ENCODE results near the gene NPEPL1. TPM values are rescaled to one million over a fixed set of nuclear protein-coding genes. Genes with fewer than 3 reads are reported as not detected.
A peak's percentile ranks its signal among the peaks of the same experiment; 100 is the strongest.

NPEPL1 gene
- total RNA-seq, 4 donors from 2014 or later: 24.3 to 57.3 (median 36.9) TPM

- H3K4me3 ChIP-seq: no peak overlapping the region
- 13 to 43% methylated on average over 1 to 4 of the region's 6 CpGs for WGBS, 2 donors (ENCODE audit: low coverage in 1 of 2)
- peak overlapping the region in 2 of 4 donors; percentile 9 to 95 for H3K27ac ChIP-seq
- peaks cover 0 to 17% of the 10 kb centered on the region in 2 donors for H3K36me3 ChIP-seq
- no peaks in the 10 kb centered on the region for H3K27me3 ChIP-seq
- TF ChIP-seq POLR2AphosphoS5 (IDR thresholded peaks at IDR 0.05): no peak
- no peak for TF ChIP-seq CTCF (IDR thresholded peaks at IDR 0.05)
- no peak for TF ChIP-seq POLR2A (IDR thresholded peaks at IDR 0.05)
- no peak for TF ChIP-seq EP300 (IDR thresholded peaks at IDR 0.05)
- peaks cover 0 to 45% (median 17%) of the 10 kb centered on the region in 3 donors for H3K4me1 ChIP-seq
- no peaks in the 10 kb centered on the region for H3K9me3 ChIP-seq
- no peak for ATAC-seq
Observed at GRCh38 chr20:58688840-58689239, 3.8 kb upstream of the NPEPL1 start.

GRCh38 chr20:58690396-58691135 is 2.0 kb upstream of the NPEPL1 start:
- ATAC-seq: peak; percentile 42
- no peaks in the 10 kb centered on the region for H3K27me3 ChIP-seq
- 3 to 4% methylated on average over 6 to 7 of the region's 7 CpGs for WGBS, 2 donors (ENCODE audit: low coverage in 1 of 2)
- TF ChIP-seq CTCF (IDR thresholded peaks at IDR 0.05) (no peak), POLR2AphosphoS5 (IDR thresholded peaks at IDR 0.05) (peak; percentile 75), POLR2A (IDR thresholded peaks at IDR 0.05) (no peak)
- H3K36me3 ChIP-seq: peaks cover 0 to 18% of the 10 kb centered on the region in 2 donors
- peaks cover 0 to 59% (median 27%) of the 10 kb centered on the region in 3 donors for H3K4me1 ChIP-seq
- no peak overlapping the region for H3K4me3 ChIP-seq
- peak overlapping the region; percentile 92 to 95 (median 94) for H3K27ac ChIP-seq
- no peaks in the 10 kb centered on the region for H3K9me3 ChIP-seq

- H3K36me3 ChIP-seq: peaks cover 0 to 25% of the 10 kb centered on the region in 2 donors
- WGBS, 2 donors (ENCODE audit: low coverage in 1 of 2): 58 to 71% methylated on average over 4 to 7 of the region's 31 CpGs
- ATAC-seq: peak; percentile 62
- no peaks in the 10 kb centered on the region for H3K27me3 ChIP-seq
- H3K27ac ChIP-seq: peak overlapping the region; percentile 92 to 95 (median 94)
- H3K4me3 ChIP-seq: peak overlapping the region in 1 of 2 donors; percentile 30
- peaks cover 0 to 59% (median 27%) of the 10 kb centered on the region in 3 donors for H3K4me1 ChIP-seq
- no peaks in the 10 kb centered on the region for H3K9me3 ChIP-seq
- TF ChIP-seq CTCF (IDR thresholded peaks at IDR 0.05) (no peak), EP300 (IDR thresholded peaks at IDR 0.05) (no peak), POLR2AphosphoS5 (IDR thresholded peaks at IDR 0.05) (no peak), POLR2A (IDR thresholded peaks at IDR 0.05) (no peak)
Observed at GRCh38 chr20:58691773-58692578, 624 bp upstream of the NPEPL1 start.

- Histone ChIP-seq H3K36me3 (peaks cover 0 to 39% of the 10 kb centered on the region in 2 donors), H3K27me3 (no peaks in the 10 kb centered on the region), H3K27ac (peak overlapping the region; percentile 37 to 95 (median 91)), H3K9me3 (no peaks in the 10 kb centered on the region), H3K4me1 (peaks cover 0 to 59% (median 27%) of the 10 kb centered on the region in 3 donors), H3K4me3 (peak overlapping the region; percentile 56 to 62)
- TF ChIP-seq POLR2AphosphoS5 (IDR thresholded peaks at IDR 0.05): no peak
- no peak for TF ChIP-seq EP300 (IDR thresholded peaks at IDR 0.05)
- peak in 2 of 4 experiments; percentile 7 to 8 for TF ChIP-seq CTCF (IDR thresholded peaks at IDR 0.05)
- whole genome bisulfite sequencing, 2 donors (ENCODE audit: low coverage in 1 of 2): 48% methylated on average over 5 of the region's 51 CpGs; no CpG with 5 or more reads in 1 of the 2 donors
- ATAC-seq: no peak
Observed at GRCh38 chr20:58693226-58694006, 816 bp downstream of the NPEPL1 start.

All from gastroesophageal sphincter (tissue), 4 donors.